NCI-H1694 (cell line): Measurements from ENCODE around the gene ERGIC3.

Experiments
- DNase-seq: peaks from one replicate; lab custom pipeline; 2025; lab: John Stamatoyannopoulos, UW

ERGIC3 gene

GRCh38 chr20:35561268-35561667 is 19.4 kb downstream of the ERGIC3 start:
- peak; percentile 23 for DNase-seq

- DNase-seq, result no peak
Measured at GRCh38 chr20:35561671-35562070, 19.8 kb downstream of the ERGIC3 start.

GRCh38 chr20:35562541-35563110 is 20.7 kb downstream of the ERGIC3 start:
- DNase-seq, result no peak

- DNase-seq, result no peak
Measured at GRCh38 chr20:35563834-35564233, 22.0 kb downstream of the ERGIC3 start.

GRCh38 chr20:35564905-35565304 is 23.0 kb downstream of the ERGIC3 start:
- no peak for DNase-seq

GRCh38 chr20:35568645-35569044 is 26.8 kb downstream of the ERGIC3 start:
- DNase-seq, result no peak

- no peak for DNase-seq
Measured at GRCh38 chr20:35571555-35571954, 29.7 kb downstream of the ERGIC3 start.

- DNase-seq, result no peak
Measured at GRCh38 chr20:35572838-35573237, 31.0 kb downstream of the ERGIC3 start.

GRCh38 chr20:35575958-35576357 is 34.1 kb downstream of the ERGIC3 start:
- DNase-seq, result no peak

GRCh38 chr20:35576816-35577215 is 34.9 kb downstream of the ERGIC3 start:
- no peak for DNase-seq

- no peak for DNase-seq
Measured at GRCh38 chr20:35578469-35578868, 36.6 kb downstream of the ERGIC3 start.

GRCh38 chr20:35579196-35579595 is 37.3 kb downstream of the ERGIC3 start:
- DNase-seq, result no peak

- no peak for DNase-seq
Measured at GRCh38 chr20:35582131-35582530, 40.3 kb downstream of the ERGIC3 start.

GRCh38 chr20:35582741-35583404 is 41.0 kb downstream of the ERGIC3 start:
- no peak for DNase-seq

- DNase-seq, result no peak
Measured at GRCh38 chr20:35583636-35584560, 42.0 kb downstream of the ERGIC3 start.

- no peak for DNase-seq
Measured at GRCh38 chr20:35586751-35587425, 45.0 kb downstream of the ERGIC3 start.

- DNase-seq, result no peak
Measured at GRCh38 chr20:35587436-35587835, 45.6 kb downstream of the ERGIC3 start.

- no peak for DNase-seq
Measured at GRCh38 chr20:35588397-35588796, 46.5 kb downstream of the ERGIC3 start.

GRCh38 chr20:35592339-35592974 is 50.6 kb downstream of the ERGIC3 start:
- DNase-seq, result no peak

- no peak for DNase-seq
Measured at GRCh38 chr20:35595456-35595855, 53.6 kb downstream of the ERGIC3 start.

- DNase-seq, result no peak
Measured at GRCh38 chr20:35595901-35596300, 54.0 kb downstream of the ERGIC3 start.

GRCh38 chr20:35597186-35597585 is 55.3 kb downstream of the ERGIC3 start:
- DNase-seq, result no peak
